Neural progenitor cell (in vitro differentiated cells): ENCODE measurements around the gene ARL2. TPM values are rescaled to one million over a fixed set of nuclear protein-coding genes. Genes with fewer than 3 reads are reported as not detected.

Experiments used
- DNase-seq: peaks from one replicate; pipeline ENCODE4 v3.0.0-alpha.2; 2016; ENCODE audit warnings: low spot score
- H2AFZ ChIP-seq: fragments of 200-600 bp; sonication (generic); replicated peaks from 2 replicates; pipeline ENCODE4 v1.6.1; 2016; ENCODE audit warnings: antibody characterized with exemption
- H3F3A ChIP-seq: fragments of 200-600 bp; sonication (generic); 2 replicates; pipeline ENCODE4 v1.6.1; 2016; ENCODE audit warnings: antibody characterized with exemption, low read depth
- H3K27ac ChIP-seq: fragments of 200-600 bp; sonication (generic); 2 replicates; pipeline ENCODE4 v1.5.1; 2016; ENCODE audit warnings: mild to moderate bottlenecking
- H3K27me3 ChIP-seq: fragments of 200-600 bp; sonication (generic); 2 replicates; pipeline ENCODE4 v1.6.1; 2016; ENCODE audit warnings: mild to moderate bottlenecking, moderate library complexity
- H3K36me3 ChIP-seq: fragments of 200-600 bp; sonication (generic); 2 replicates; pipeline ENCODE4 v1.5.1; 2016
- H3K4me1 ChIP-seq: fragments of 200-600 bp; sonication (generic); 2 replicates; pipeline ENCODE4 v1.6.1; 2016; ENCODE audit warnings: mixed run types
- H3K4me2 ChIP-seq: fragments of 200-600 bp; sonication (generic); 2 replicates; pipeline ENCODE4 v1.6.1; 2016
- H3K4me3 ChIP-seq: fragments of 200-600 bp; sonication (generic); 2 replicates; pipeline ENCODE4 v1.5.1; 2016
- H3K79me2 ChIP-seq: fragments of 200-600 bp; sonication (generic); 2 replicates; pipeline ENCODE4 v1.6.1; 2016; ENCODE audit warnings: low read depth
- H3K9ac ChIP-seq: fragments of 200-600 bp; sonication (generic); 2 replicates; pipeline ENCODE4 v1.6.1; 2016
- H3K9me3 ChIP-seq: fragments of 200-600 bp; sonication (generic); 2 replicates; pipeline ENCODE4 v1.5.1; 2016; ENCODE audit warnings: low read depth
- H4K20me1 ChIP-seq: fragments of 200-600 bp; sonication (generic); 2 replicates; pipeline ENCODE4 v1.6.1; 2016; ENCODE audit warnings: low read depth
- H3K27ac Mint-ChIP-seq: 3 replicates; pipeline ENCODE4 v1.8.0; 2021; ENCODE audit warnings: mixed read lengths
- H3K27me3 Mint-ChIP-seq: 2 replicates; pipeline ENCODE4 v1.8.0; 2022; ENCODE audit warnings: low read depth, mild to moderate bottlenecking, inconsistent platforms, moderate library complexity, mixed read lengths; ENCODE audit not compliant: insufficient read depth
- H3K36me3 Mint-ChIP-seq: 3 replicates; pipeline ENCODE4 v1.8.0; 2021; ENCODE audit warnings: mixed read lengths
- H3K4me1 Mint-ChIP-seq: 3 replicates; pipeline ENCODE4 v1.8.0; 2021; ENCODE audit warnings: mixed read lengths
- H3K4me3 Mint-ChIP-seq: 3 replicates; pipeline ENCODE4 v1.8.0; 2021; ENCODE audit warnings: mild to moderate bottlenecking, moderate library complexity, mixed read lengths
- H3K9me3 Mint-ChIP-seq: 3 replicates; pipeline ENCODE4 v1.8.0; 2020; ENCODE audit warnings: mixed read lengths
- CTCF ChIP-seq: fragments of 200-600 bp; sonication (generic); IDR thresholded peaks from 2 replicates; pipeline ENCODE4 v1.5.1; 2017; ENCODE audit warnings: antibody characterized with exemption, mild to moderate bottlenecking
- EZH2 ChIP-seq: fragments of 200-600 bp; sonication (generic); IDR thresholded peaks from 2 replicates; pipeline ENCODE4 v1.6.1; 2017; ENCODE audit warnings: antibody characterized with exemption, mild to moderate bottlenecking, moderate library complexity
- EZH2phosphoT487 ChIP-seq: fragments of 200-600 bp; sonication (generic); IDR thresholded peaks from 2 replicates; pipeline ENCODE4 v1.6.1; 2017; ENCODE audit warnings: antibody characterized with exemption
- total RNA-seq: library from RNA; depleted of rRNA; stranded (reverse); fragments of >200 nt; gene quantifications from 2 replicates; pipeline ENCODE4 v1.2.3, GENCODE V29; 2015; ENCODE audit warnings: low replicate concordance

ARL2 gene
- total RNA-seq, 1 donor from 2014 or later = 171 TPM

- Mint-ChIP-seq H3K4me1 (peaks cover 3% of the 10 kb centered on the region), H3K27me3 (peaks cover 3% of the 10 kb centered on the region), H3K36me3 (no peaks in the 10 kb centered on the region), H3K27ac (no peak within 1 kb of the TSS), H3K4me3 (no peak within 1 kb of the TSS), H3K9me3 (no peaks in the 10 kb centered on the region)
- Histone ChIP-seq H3K9ac (no peak within 1 kb of the TSS), H3F3A (no peaks in the 10 kb centered on the region), H3K9me3 (no peaks in the 10 kb centered on the region), H3K27ac (no peak within 1 kb of the TSS), H3K79me2 (no peaks in the 10 kb centered on the region), H3K4me2 (no peak within 1 kb of the TSS), H3K27me3 (no peaks in the 10 kb centered on the region), H3K4me3 (no peak within 1 kb of the TSS), H2AFZ (no peak within 1 kb of the TSS), H3K36me3 (no peaks in the 10 kb centered on the region), H4K20me1 (no peaks in the 10 kb centered on the region), H3K4me1 (no peaks in the 10 kb centered on the region)
- TF ChIP-seq EZH2 (no peak), EZH2phosphoT487 (no peak)
- DNase-seq = no peak
Measured at GRCh38 chr11:65058419-65059054, 44.6 kb downstream of the ARL2 start, which contains the start of gene NAALADL1. Gene NAALADL1 (minus strand): TSS chr11:65058553. CDS start chr11:65058521, 32 bp downstream.

GRCh38 chr11:65059523-65059922 lies 45.6 kb downstream of the ARL2 start:
- Mint-ChIP-seq H3K4me1 (peaks cover 3% of the 10 kb centered on the region), H3K36me3 (no peaks in the 10 kb centered on the region)
- H3K9ac ChIP-seq = no peak overlapping the region

GRCh38 chr11:65059959-65060824 lies 46.2 kb downstream of the ARL2 start:
- H3K27ac ChIP-seq = no peak overlapping the region
- DNase-seq = no peak
- H3K27me3 Mint-ChIP-seq = peaks cover 2% of the 10 kb centered on the region
- peaks cover 3% of the 10 kb centered on the region for H3K4me1 Mint-ChIP-seq
- no peak overlapping the region for H3K9ac ChIP-seq
- H3K9me3 ChIP-seq = no peaks in the 10 kb centered on the region
- H3K4me3 Mint-ChIP-seq = no peak overlapping the region
- no peak overlapping the region for H3K4me3 ChIP-seq
- H3K9me3 Mint-ChIP-seq = no peaks in the 10 kb centered on the region
- no peaks in the 10 kb centered on the region for H3K36me3 ChIP-seq
- H3K27me3 ChIP-seq = no peaks in the 10 kb centered on the region
- no peaks in the 10 kb centered on the region for H4K20me1 ChIP-seq
- H3K79me2 ChIP-seq = no peaks in the 10 kb centered on the region
- no peak overlapping the region for H3K27ac Mint-ChIP-seq
- H3K4me1 ChIP-seq = no peaks in the 10 kb centered on the region
- no peak overlapping the region for H2AFZ ChIP-seq
- TF ChIP-seq EZH2phosphoT487 (no peak), CTCF (no peak)
- no peak overlapping the region for H3K4me2 ChIP-seq
- no peaks in the 10 kb centered on the region for H3F3A ChIP-seq
- no peaks in the 10 kb centered on the region for H3K36me3 Mint-ChIP-seq

More at GRCh38 chr11:65059523-65059922, 45.6 kb downstream of the ARL2 start:
- Histone ChIP-seq H3F3A (no peaks in the 10 kb centered on the region), H3K27me3 (no peaks in the 10 kb centered on the region), H3K79me2 (no peaks in the 10 kb centered on the region), H3K4me3 (no peak overlapping the region), H3K4me2 (no peak overlapping the region), H2AFZ (no peak overlapping the region), H4K20me1 (no peaks in the 10 kb centered on the region), H3K4me1 (no peaks in the 10 kb centered on the region), H3K27ac (no peak overlapping the region), H3K9me3 (no peaks in the 10 kb centered on the region), H3K36me3 (no peaks in the 10 kb centered on the region)
- H3K4me3 Mint-ChIP-seq = no peak overlapping the region
- no peak for DNase-seq
- H3K27me3 Mint-ChIP-seq = peaks cover 2% of the 10 kb centered on the region
- H3K27ac Mint-ChIP-seq = no peak overlapping the region
- no peaks in the 10 kb centered on the region for H3K9me3 Mint-ChIP-seq
- TF ChIP-seq EZH2 = no peak
- no peak for TF ChIP-seq CTCF
- TF ChIP-seq EZH2phosphoT487 = no peak
